ENCODE results near the gene NPSR1.
"Not testable (repeated sequence)": the region's sequence is repeated elsewhere in the genome, so short reads cannot be mapped to it uniquely, and the experiment has no call there.

DNA sequence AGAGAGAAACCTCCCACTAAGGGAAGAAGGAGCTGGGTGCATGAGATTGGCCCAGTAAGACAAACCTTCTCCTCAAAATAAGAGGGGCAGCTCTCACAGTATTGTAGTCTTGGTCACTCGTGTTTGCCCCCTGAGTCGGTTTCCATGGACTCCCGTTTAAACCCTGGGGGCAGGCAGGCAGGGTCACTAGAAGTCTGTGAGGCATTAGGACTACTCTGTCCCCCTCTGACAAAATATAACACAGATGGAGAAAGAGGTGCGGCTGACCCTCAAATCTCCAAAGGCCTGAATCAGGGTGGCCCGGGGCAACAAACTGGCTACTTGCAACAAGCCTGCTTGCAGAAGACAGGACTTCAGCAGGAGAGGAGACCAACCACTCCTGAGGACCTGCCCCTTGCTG is 210.6 kb downstream of the NPSR1 start:
- not testable (repeated sequence) for TF ChIP-seq POLR2AphosphoS5, POLR2A (IDR thresholded peaks at IDR 0.05; ENCODE audit: low read depth, low read length)
